Hindlimb muscle (tissue), 1 donor: ENCODE data around the gene GNE. TPM values are rescaled to one million over a fixed set of nuclear protein-coding genes. Genes with fewer than 3 reads are reported as not detected.

Experiments
- DNase-seq: peaks from one replicate; pipeline ENCODE4 v3.0.0-alpha.2; 2013
- polyA plus RNA-seq: library from polyadenylated mRNA; unstranded; fragments of 120-200 nt; gene quantifications from one replicate; pipeline ENCODE4 v1.2.1, GENCODE V29; 2013; ENCODE audit not compliant: insufficient read length

Gene GNE
- polyA plus RNA-seq, 1 donor: 14.3 TPM

GRCh38 chr9:36164989-36165388, 93.3 kb downstream of the GNE start:
- no peak for DNase-seq

Other genes with a start within 250 kb of the GNE start
- gene RECK, start 221.5 kb downstream of the GNE start, polyA plus RNA-seq: 19.0 TPM
- gene GLIPR2, start 121.7 kb downstream of the GNE start, polyA plus RNA-seq: 94.7 TPM
- 0.59 TPM for gene CCIN, start 89.1 kb downstream of the GNE start, polyA plus RNA-seq
- gene CLTA, start 67.5 kb downstream of the GNE start, polyA plus RNA-seq: 112 TPM
- 27.0 TPM for gene RNF38, start 141.8 kb upstream of the GNE start, polyA plus RNA-seq